DND-41 (cell line): Measurements from ENCODE around the gene ZNF621.

ENCODE experiments used
- ATAC-seq: fragments of 200-7000 bp; cut with Tn5 transposase; 3 replicates; pipeline ENCODE4 v1.9.1; 2021; ENCODE audit warnings: low read depth; ENCODE audit not compliant: insufficient read depth
- DNase-seq: peaks from one replicate; pipeline ENCODE4 v3.0.0-alpha.2; 2020
- H2AFZ ChIP-seq: 2 replicates; pipeline ENCODE4 v1.6.0; 2012; ENCODE audit warnings: low read depth, low read length
- H3K27ac ChIP-seq: 2 replicates; pipeline ENCODE4 v1.5.1; 2012; ENCODE audit warnings: low read length, inconsistent platforms
- H3K27me3 ChIP-seq: fragments of 200-600 bp; sonication (generic); 2 replicates; pipeline ENCODE4 v1.6.0; 2012; ENCODE audit warnings: low read length, mild to moderate bottlenecking, inconsistent platforms; ENCODE audit not compliant: insufficient read depth, poor library complexity
- H3K36me3 ChIP-seq: 2 replicates; pipeline ENCODE4 v1.5.1; 2012; ENCODE audit warnings: low read length, inconsistent platforms; ENCODE audit not compliant: insufficient read depth
- H3K4me1 ChIP-seq: 2 replicates; pipeline ENCODE4 v1.5.1; 2012; ENCODE audit warnings: mild to moderate bottlenecking, low read length; ENCODE audit not compliant: insufficient read depth
- H3K4me2 ChIP-seq: 2 replicates; pipeline ENCODE4 v1.6.0; 2012; ENCODE audit warnings: mild to moderate bottlenecking, moderate library complexity, low read length, inconsistent platforms; ENCODE audit not compliant: insufficient read depth
- H3K4me3 ChIP-seq, 2 experiments: fragments of 200-600 bp in 1 of 2; shearing (Covaris generic) in 1 of 2; 2 replicates each; pipeline ENCODE4 v1.5.1; 2012 to 2016; ENCODE audit warnings: inconsistent platforms in 2 of 2, low read length in 2 of 2, mild to moderate bottlenecking in 2 of 2, low read depth in 1 of 2, moderate library complexity in 1 of 2
- H3K79me2 ChIP-seq: 2 replicates; pipeline ENCODE4 v1.6.0; 2012; ENCODE audit warnings: low read length, inconsistent platforms; ENCODE audit not compliant: insufficient read depth
- H3K9ac ChIP-seq: 2 replicates; pipeline ENCODE4 v1.6.0; 2012; ENCODE audit warnings: low read depth, mild to moderate bottlenecking, inconsistent platforms, low read length, moderate library complexity
- H3K9me3 ChIP-seq: 2 replicates; pipeline ENCODE4 v1.5.1; 2012; ENCODE audit warnings: low read length, moderate library complexity, mild to moderate bottlenecking, inconsistent platforms; ENCODE audit not compliant: insufficient read depth, severe bottlenecking
- H4K20me1 ChIP-seq: 2 replicates; pipeline ENCODE4 v1.6.0; 2012; ENCODE audit warnings: low read length; ENCODE audit not compliant: insufficient read depth
- CTCF ChIP-seq: IDR thresholded peaks from 2 replicates; pipeline ENCODE4 v1.5.1; 2012; ENCODE audit warnings: borderline replicate concordance, low read length, moderate library complexity, mild to moderate bottlenecking; ENCODE audit not compliant: poor library complexity, severe bottlenecking; ENCODE audit errors: extremely low read depth
- EZH2 ChIP-seq: IDR thresholded peaks from 3 replicates; pipeline ENCODE4 v1.6.1; 2012; ENCODE audit warnings: borderline replicate concordance, low read depth, mild to moderate bottlenecking, moderate library complexity, low read length, inconsistent platforms; ENCODE audit not compliant: severe bottlenecking

Gene ZNF621

GRCh38 chr3:40487172-40487571 lies 37.6 kb upstream of the ZNF621 start:
- H3K36me3 ChIP-seq, result no peaks in the 10 kb centered on the region
- H3K4me1 ChIP-seq, result peaks cover 5% of the 10 kb centered on the region
- no peak overlapping the region for H3K27ac ChIP-seq
- no peaks in the 10 kb centered on the region for H3K27me3 ChIP-seq
- H3K4me3 ChIP-seq, result no peak overlapping the region
- no peak overlapping the region for H2AFZ ChIP-seq
- no peak for ATAC-seq
- H3K9me3 ChIP-seq, result no peaks in the 10 kb centered on the region
- H3K79me2 ChIP-seq, result no peaks in the 10 kb centered on the region
- no peak for DNase-seq
- no peaks in the 10 kb centered on the region for H4K20me1 ChIP-seq
- H3K4me2 ChIP-seq, result no peak overlapping the region
- H3K9ac ChIP-seq, result no peak overlapping the region
- no peak for TF ChIP-seq CTCF
- no peak for TF ChIP-seq EZH2

- H3K4me3 ChIP-seq, result no peak overlapping the region
- no peaks in the 10 kb centered on the region for H3K9me3 ChIP-seq
- ATAC-seq (no peak), DNase-seq (no peak)
- H2AFZ ChIP-seq, result no peak overlapping the region
- H3K4me2 ChIP-seq, result no peak overlapping the region
- H3K4me1 ChIP-seq, result no peaks in the 10 kb centered on the region
- H3K27me3 ChIP-seq, result no peaks in the 10 kb centered on the region
- no peak overlapping the region for H3K27ac ChIP-seq
- H4K20me1 ChIP-seq, result no peaks in the 10 kb centered on the region
- TF ChIP-seq EZH2, result no peak
- no peak overlapping the region for H3K9ac ChIP-seq
- no peaks in the 10 kb centered on the region for H3K79me2 ChIP-seq
- no peaks in the 10 kb centered on the region for H3K36me3 ChIP-seq
Measured at GRCh38 chr3:40490916-40491315, 33.8 kb upstream of the ZNF621 start.

- no peak overlapping the region for H3K4me3 ChIP-seq
- no peaks in the 10 kb centered on the region for H3K36me3 ChIP-seq
- H3K9ac ChIP-seq, result no peak overlapping the region
- no peak overlapping the region for H3K4me2 ChIP-seq
- no peaks in the 10 kb centered on the region for H3K4me1 ChIP-seq
- no peaks in the 10 kb centered on the region for H4K20me1 ChIP-seq
- no peak overlapping the region for H3K27ac ChIP-seq
- TF ChIP-seq CTCF, result no peak
- TF ChIP-seq EZH2, result no peak
- no peaks in the 10 kb centered on the region for H3K27me3 ChIP-seq
- H3K79me2 ChIP-seq, result no peaks in the 10 kb centered on the region
- DNase-seq, result no peak
- ATAC-seq, result no peak
- no peak overlapping the region for H2AFZ ChIP-seq
- no peaks in the 10 kb centered on the region for H3K9me3 ChIP-seq
Measured at GRCh38 chr3:40494698-40495097, 30.1 kb upstream of the ZNF621 start.

- ATAC-seq (no peak), DNase-seq (no peak)
- no peaks in the 10 kb centered on the region for H3K27me3 ChIP-seq
- H3K79me2 ChIP-seq, result no peaks in the 10 kb centered on the region
- no peak overlapping the region for H2AFZ ChIP-seq
- TF ChIP-seq CTCF (no peak), EZH2 (no peak)
- H3K4me2 ChIP-seq, result no peak overlapping the region
- no peaks in the 10 kb centered on the region for H3K36me3 ChIP-seq
- no peak overlapping the region for H3K9ac ChIP-seq
- no peak overlapping the region for H3K27ac ChIP-seq
- H4K20me1 ChIP-seq, result no peaks in the 10 kb centered on the region
- no peaks in the 10 kb centered on the region for H3K4me1 ChIP-seq
- H3K4me3 ChIP-seq, result no peak overlapping the region
- H3K9me3 ChIP-seq, result no peaks in the 10 kb centered on the region
Measured at GRCh38 chr3:40497288-40497687, 27.5 kb upstream of the ZNF621 start.
